Astrocyte (in vitro differentiated cells and primary cell): ENCODE measurements around the gene OSTC. TPM values are rescaled to one million over a fixed set of nuclear protein-coding genes. Genes with fewer than 3 reads are reported as not detected.

Experiments used
- DNase-seq: peaks from one replicate; pipeline ENCODE4 v3.0.0-alpha.2; 2010; ENCODE audit warnings: low read depth
- FAIRE-seq: peaks from 2 replicates; lab custom pipeline; 2011; peaks lifted over from hg19 to GRCh38; lab: Jason Lieb, UNC
- H2AFZ ChIP-seq: 2 replicates; pipeline ENCODE4 v1.6.0; 2012; ENCODE audit warnings: low read depth, low read length, inconsistent platforms
- H3K27ac ChIP-seq: 2 replicates; pipeline ENCODE4 v1.5.1; 2011; ENCODE audit warnings: low read depth, low read length, inconsistent platforms
- H3K27me3 ChIP-seq: 2 replicates; pipeline ENCODE4 v1.6.0; 2011; ENCODE audit warnings: low read length, inconsistent platforms; ENCODE audit not compliant: insufficient read depth
- H3K36me3 ChIP-seq: 2 replicates; pipeline ENCODE4 v1.5.1; 2011; ENCODE audit warnings: low read length, inconsistent platforms; ENCODE audit not compliant: insufficient read depth
- H3K4me1 ChIP-seq: 2 replicates; pipeline ENCODE4 v1.5.1; 2011; ENCODE audit warnings: low read length, inconsistent platforms; ENCODE audit not compliant: insufficient read depth
- H3K4me2 ChIP-seq: 2 replicates; pipeline ENCODE4 v1.6.0; 2012; ENCODE audit warnings: low read length, inconsistent platforms
- H3K4me3 ChIP-seq: 2 replicates; pipeline ENCODE4 v1.5.1; 2011; ENCODE audit warnings: low read depth, mild to moderate bottlenecking, low read length, inconsistent platforms; ENCODE audit not compliant: insufficient read depth
- H3K79me2 ChIP-seq: 2 replicates; pipeline ENCODE4 v1.6.0; 2012; ENCODE audit warnings: mild to moderate bottlenecking, low read length, inconsistent platforms; ENCODE audit not compliant: insufficient read depth
- H3K9ac ChIP-seq: 2 replicates; pipeline ENCODE4 v1.6.0; 2012; ENCODE audit warnings: mild to moderate bottlenecking, low read length, inconsistent platforms
- H3K9me3 ChIP-seq: 2 replicates; pipeline ENCODE4 v1.5.1; 2012; ENCODE audit warnings: low read depth, mild to moderate bottlenecking, low read length, inconsistent platforms; ENCODE audit not compliant: insufficient read depth
- H4K20me1 ChIP-seq: 2 replicates; pipeline ENCODE4 v1.6.0; 2012; ENCODE audit warnings: low read length, inconsistent platforms; ENCODE audit not compliant: insufficient read depth
- H3K27ac Mint-ChIP-seq: one replicate; pipeline ENCODE4 v1.8.0; 2021; ENCODE audit warnings: mild to moderate bottlenecking, mixed read lengths; ENCODE audit not compliant: unreplicated experiment
- H3K27me3 Mint-ChIP-seq: one replicate; pipeline ENCODE4 v1.8.0; 2021; ENCODE audit warnings: low read depth, mixed read lengths; ENCODE audit not compliant: unreplicated experiment
- H3K36me3 Mint-ChIP-seq: one replicate; pipeline ENCODE4 v1.8.0; 2021; ENCODE audit warnings: low read depth, mixed read lengths; ENCODE audit not compliant: unreplicated experiment
- H3K4me1 Mint-ChIP-seq: one replicate; pipeline ENCODE4 v1.8.0; 2021; ENCODE audit warnings: low read depth, mixed read lengths; ENCODE audit not compliant: unreplicated experiment
- H3K4me3 Mint-ChIP-seq: one replicate; pipeline ENCODE4 v1.8.0; 2021; ENCODE audit warnings: mild to moderate bottlenecking, moderate library complexity, mixed read lengths; ENCODE audit not compliant: unreplicated experiment
- H3K9me3 Mint-ChIP-seq: one replicate; pipeline ENCODE4 v1.8.0; 2021; ENCODE audit warnings: mild to moderate bottlenecking, mixed read lengths; ENCODE audit not compliant: unreplicated experiment
- CTCF ChIP-seq: IDR thresholded peaks from 2 replicates; pipeline ENCODE4 v1.5.1; 2011; ENCODE audit warnings: low read depth, mild to moderate bottlenecking, inconsistent platforms, low read length, moderate library complexity; ENCODE audit not compliant: insufficient read depth
- EZH2 ChIP-seq: IDR thresholded peaks from 2 replicates; pipeline ENCODE4 v1.6.1; 2012; ENCODE audit warnings: mild to moderate bottlenecking, low read length, inconsistent platforms; ENCODE audit not compliant: insufficient read depth
- total RNA-seq: library from RNA; stranded (reverse); gene quantifications from 2 replicates; pipeline ENCODE4 v1.2.1, GENCODE V29; 2021

Gene OSTC
- total RNA-seq, 1 donor from 2014 or later: 240 TPM

- Mint-ChIP-seq H3K27me3 (no peaks in the 10 kb centered on the region), H3K4me1 (peaks cover 12% of the 10 kb centered on the region), H3K36me3 (no peaks in the 10 kb centered on the region), H3K27ac (no peak overlapping the region), H3K9me3 (no peaks in the 10 kb centered on the region), H3K4me3 (no peak overlapping the region)
- Histone ChIP-seq H4K20me1 (no peaks in the 10 kb centered on the region), H3K4me3 (no peak overlapping the region), H3K9me3 (no peaks in the 10 kb centered on the region), H3K4me1 (peaks cover 5% of the 10 kb centered on the region), H3K79me2 (peaks cover 14% of the 10 kb centered on the region), H3K27ac (no peak overlapping the region), H3K4me2 (no peak overlapping the region), H2AFZ (no peak overlapping the region), H3K27me3 (no peaks in the 10 kb centered on the region), H3K9ac (no peak overlapping the region), H3K36me3 (no peaks in the 10 kb centered on the region)
- TF ChIP-seq EZH2 (no peak), CTCF (no peak)
- DNase-seq: no peak
- FAIRE-seq: no peak
These were observed 3.7 kb upstream of the OSTC start for GRCh38 chr4:108646706-108647105.

- peaks cover 45% of the 10 kb centered on the region for H3K79me2 ChIP-seq
- H3K27me3 ChIP-seq: no peaks in the 10 kb centered on the region
- no peaks in the 10 kb centered on the region for H3K27me3 Mint-ChIP-seq
- H3K4me2 ChIP-seq: peak overlapping the region; percentile 87
- H3K4me3 ChIP-seq: peak overlapping the region; percentile 100
- peaks cover 21% of the 10 kb centered on the region for H4K20me1 ChIP-seq
- peak overlapping the region; percentile 49 for H3K9ac ChIP-seq
- no peaks in the 10 kb centered on the region for H3K36me3 Mint-ChIP-seq
- H3K4me1 ChIP-seq: peaks cover 4% of the 10 kb centered on the region
- H3K9me3 ChIP-seq: no peaks in the 10 kb centered on the region
- peak overlapping the region; percentile 59 for H2AFZ ChIP-seq
- peaks cover 4% of the 10 kb centered on the region for H3K36me3 ChIP-seq
- peak overlapping the region; percentile 95 for H3K27ac ChIP-seq
- H3K27ac Mint-ChIP-seq: peak overlapping the region; percentile 100
- no peaks in the 10 kb centered on the region for H3K9me3 Mint-ChIP-seq
- no peak for FAIRE-seq
- peak overlapping the region; percentile 95 for H3K4me3 Mint-ChIP-seq
- TF ChIP-seq EZH2 (no peak), CTCF (no peak)
- peaks cover 27% of the 10 kb centered on the region for H3K4me1 Mint-ChIP-seq
- DNase-seq: no peak
These were observed 562 bp upstream of the OSTC start for GRCh38 chr4:108649863-108650211.

- no peak for FAIRE-seq
- Histone ChIP-seq H3K36me3 (peaks cover 13% of the 10 kb centered on the region), H3K4me1 (peaks cover 4% of the 10 kb centered on the region), H3K27me3 (no peaks in the 10 kb centered on the region), H4K20me1 (peaks cover 34% of the 10 kb centered on the region), H3K4me2 (peak overlapping the region; percentile 87), H2AFZ (peak overlapping the region; percentile 89), H3K9me3 (no peaks in the 10 kb centered on the region), H3K9ac (peak overlapping the region; percentile 100), H3K79me2 (peaks cover 59% of the 10 kb centered on the region), H3K4me3 (peak overlapping the region; percentile 100), H3K27ac (peak overlapping the region; percentile 95)
- peaks cover 28% of the 10 kb centered on the region for H3K4me1 Mint-ChIP-seq
- DNase-seq: peak; percentile 65
- H3K36me3 Mint-ChIP-seq: no peaks in the 10 kb centered on the region
- H3K27ac Mint-ChIP-seq: peak overlapping the region; percentile 100
- TF ChIP-seq CTCF: no peak
- TF ChIP-seq EZH2: no peak
- no peaks in the 10 kb centered on the region for H3K27me3 Mint-ChIP-seq
- no peaks in the 10 kb centered on the region for H3K9me3 Mint-ChIP-seq
- peak overlapping the region; percentile 95 for H3K4me3 Mint-ChIP-seq
These were observed 804 bp downstream of the OSTC start for GRCh38 chr4:108651014-108651791.
